Stimulated activated CD4-positive, alpha-beta T cell treated with anti-CD3 and anti-CD28 coated beads, Interleukin-1b, Interleukin-23, amount 100 ng/mL, for 4 hours (primary cell): Measurements from ENCODE around the gene SNPH.
A peak's percentile ranks its signal among the peaks of the same experiment; 100 is the strongest.

ENCODE experiments used
- DNase-seq, 2 donors: peaks; one replicate each; pipeline ENCODE4 v3.0.0-alpha.2; 2020; ENCODE audit warnings: low read depth in 2 of 2

The SNPH gene

DNA sequence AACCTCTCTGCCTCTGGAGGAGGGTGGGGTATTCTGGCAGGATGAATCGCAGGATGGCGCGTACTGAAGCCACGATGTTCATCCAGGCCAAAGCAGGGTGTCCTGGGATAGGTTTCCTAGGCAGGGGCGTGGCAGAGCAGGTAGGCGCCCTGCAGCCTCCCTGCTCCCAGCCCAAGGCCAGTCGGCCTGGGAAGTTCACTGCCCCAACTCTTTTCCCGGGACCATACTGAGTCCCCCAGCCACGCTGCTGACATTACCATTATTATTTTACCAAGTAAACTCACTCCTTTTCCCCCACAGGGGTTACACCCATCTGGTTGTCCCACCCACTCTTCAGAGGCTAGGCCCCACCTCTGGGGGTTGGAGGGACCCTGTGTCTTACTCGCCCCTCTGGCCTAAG is 41.1 kb downstream of the SNPH start:
- no peak for DNase-seq

DNA sequence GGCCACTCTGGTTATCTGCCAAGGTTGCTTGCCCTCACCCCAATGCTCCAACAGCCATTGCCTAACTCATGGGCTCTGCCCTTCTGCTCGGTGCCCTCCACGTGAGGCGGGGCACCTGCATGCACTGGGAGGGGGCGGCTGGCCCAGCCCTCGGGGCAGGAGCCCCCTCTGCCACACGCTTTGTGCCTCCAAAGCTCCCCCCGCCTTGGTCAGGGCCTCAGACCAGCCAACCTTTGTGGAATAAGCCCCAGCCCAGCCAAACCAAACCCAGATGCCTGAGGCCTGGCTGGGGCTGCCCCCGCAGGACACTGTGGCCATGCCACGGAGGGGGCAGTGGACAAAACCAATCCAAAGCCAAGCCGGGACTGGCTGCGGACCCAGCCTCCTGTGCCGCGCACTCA is 41.5 kb downstream of the SNPH start:
- DNase-seq, result no peak

DNA sequence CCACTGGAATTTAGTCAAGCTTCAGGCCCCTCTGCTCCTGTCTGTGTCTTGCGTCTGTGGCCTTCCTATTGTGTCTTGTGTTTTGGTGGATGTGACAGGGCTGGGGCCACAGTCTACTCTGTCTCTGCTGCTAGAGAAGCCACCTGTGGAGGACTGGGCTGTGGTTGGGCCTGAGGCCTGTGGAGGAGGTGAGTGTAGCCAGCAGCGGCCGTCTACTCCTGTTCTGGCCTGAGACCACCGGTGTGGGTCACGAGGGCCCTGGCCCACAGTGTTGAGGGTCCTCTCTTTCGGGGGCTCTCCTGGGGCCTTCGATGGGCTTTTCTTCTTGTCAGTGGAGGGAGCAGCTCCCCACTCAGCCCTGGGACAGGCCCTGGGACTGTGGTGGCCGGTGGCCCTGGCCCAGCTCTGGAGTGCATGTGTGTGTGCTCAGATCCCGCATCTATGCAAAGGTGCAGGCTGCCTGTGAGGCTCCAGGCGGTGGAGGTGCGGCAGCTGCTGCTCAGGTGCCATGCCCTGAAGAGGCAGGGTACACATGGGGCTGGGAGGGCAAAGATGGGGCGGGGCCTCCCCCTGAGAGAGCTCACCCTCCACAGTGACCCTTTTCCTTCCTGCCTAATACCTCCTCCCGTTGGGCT is 42.1 kb downstream of the SNPH start:
- DNase-seq, result no peak

DNA sequence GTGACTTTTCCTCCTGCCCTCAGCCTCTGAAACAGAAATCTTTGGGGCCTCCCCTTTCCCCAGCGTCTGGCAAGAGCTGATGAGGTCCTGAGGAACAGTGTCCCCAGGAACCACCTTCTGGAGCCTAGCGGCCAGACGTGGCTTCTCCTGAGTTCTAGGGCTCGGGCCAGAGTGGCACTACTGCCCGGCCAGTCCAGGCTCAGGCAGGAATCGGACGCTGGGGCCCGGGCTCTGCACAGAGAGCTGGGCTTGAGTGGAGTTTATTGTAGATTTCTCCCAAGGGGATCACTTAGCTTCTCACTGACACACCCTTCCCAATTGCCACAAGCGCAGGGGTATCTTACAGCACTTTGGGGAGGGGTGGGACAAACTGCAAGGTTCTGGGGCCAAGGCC is 42.6 kb downstream of the SNPH start:
- no peak for DNase-seq

DNA sequence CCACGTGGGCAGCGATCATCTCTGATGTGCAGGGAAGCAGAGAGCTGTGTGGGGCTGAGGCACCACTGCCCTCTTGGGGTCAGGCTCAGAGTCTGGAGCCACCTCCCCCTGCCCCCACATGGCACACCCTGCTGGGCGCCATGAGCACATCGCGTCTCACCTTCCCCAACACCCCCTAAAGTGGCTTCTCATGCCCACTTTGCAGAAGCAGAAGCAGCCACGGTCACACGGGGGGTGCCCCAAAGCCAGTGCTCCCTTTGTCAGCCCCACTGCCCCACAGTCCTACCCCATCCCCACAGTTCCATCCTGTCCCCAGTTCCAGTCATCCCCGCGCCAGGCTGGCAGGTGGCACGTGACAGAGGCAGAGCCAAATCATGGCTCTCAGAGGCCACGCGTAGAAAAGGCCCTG is 43.3 kb downstream of the SNPH start:
- no peak for DNase-seq

DNA sequence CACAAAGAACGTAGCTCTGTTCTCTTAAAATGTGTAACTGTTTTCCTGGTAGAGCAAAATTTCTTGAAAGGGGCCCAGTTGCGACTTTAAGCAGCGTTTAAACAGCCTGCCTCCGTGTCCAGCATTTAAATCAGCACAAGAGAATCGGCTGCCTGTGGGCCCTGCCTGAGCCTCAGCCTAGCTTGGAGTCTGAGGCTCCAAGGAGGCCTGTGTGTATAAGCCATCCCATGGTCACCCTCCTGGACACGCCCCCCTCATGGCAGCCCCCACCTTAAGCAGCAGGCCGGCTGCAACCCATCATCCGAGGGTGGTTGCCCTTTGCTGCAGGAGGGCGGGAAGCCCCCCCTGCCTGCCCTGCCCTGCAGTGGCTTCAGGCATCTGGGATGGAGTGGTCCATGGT is 44.0 kb downstream of the SNPH start:
- no peak for DNase-seq

DNA sequence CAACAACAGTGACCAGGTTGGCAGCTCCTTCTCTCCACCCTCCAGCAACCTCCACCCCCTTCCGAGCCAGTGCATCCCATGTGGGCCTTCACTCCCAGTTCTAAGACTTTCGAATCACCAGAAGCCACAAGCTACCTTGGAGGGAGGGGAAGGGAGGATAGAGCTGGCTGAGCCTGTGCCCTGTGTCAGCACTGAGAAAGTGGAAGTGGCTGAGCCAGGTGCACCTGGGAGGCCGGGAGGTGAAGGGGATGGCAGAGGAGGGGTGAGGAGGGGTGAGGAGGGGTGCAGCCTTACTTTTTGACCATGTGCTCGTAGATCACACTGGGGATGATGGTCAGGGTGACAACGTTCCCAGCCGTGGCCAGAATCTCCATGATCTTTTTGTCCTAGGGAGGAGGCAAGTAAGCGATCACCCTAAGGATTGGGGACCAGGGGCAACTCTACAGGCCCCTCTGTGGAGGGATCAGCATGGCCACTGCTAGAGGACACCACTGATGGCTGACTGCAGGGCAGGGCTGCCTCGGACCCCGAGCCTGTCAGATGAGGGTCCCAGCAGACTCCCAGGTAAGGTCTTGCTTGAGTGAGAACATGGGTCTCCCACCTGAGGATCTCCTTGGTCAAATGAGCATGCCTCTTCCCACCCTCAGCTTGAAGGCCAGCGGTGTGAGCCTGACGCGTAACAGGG is 44.6 kb downstream of the SNPH start:
- no peak for DNase-seq

DNA sequence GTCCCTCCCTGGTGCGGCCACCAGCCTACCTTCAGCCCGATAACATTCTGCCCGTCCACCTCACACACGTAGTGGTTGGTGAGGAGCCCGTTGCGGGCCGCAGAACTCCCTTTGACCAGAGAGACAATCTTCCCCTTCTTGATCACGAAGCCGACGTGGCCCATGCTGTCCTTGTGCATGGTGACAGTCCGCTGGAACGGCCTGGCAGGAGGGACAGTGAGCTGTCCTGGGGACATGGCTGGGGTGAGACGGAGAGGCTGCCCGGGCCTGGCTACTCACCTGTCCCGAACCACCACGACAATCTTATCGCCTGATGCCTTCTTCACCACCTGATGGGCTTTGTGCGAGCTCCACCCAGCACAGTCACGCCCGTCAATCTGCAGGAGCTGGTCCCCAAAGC is 46.2 kb downstream of the SNPH start:
- DNase-seq, result no peak

DNA sequence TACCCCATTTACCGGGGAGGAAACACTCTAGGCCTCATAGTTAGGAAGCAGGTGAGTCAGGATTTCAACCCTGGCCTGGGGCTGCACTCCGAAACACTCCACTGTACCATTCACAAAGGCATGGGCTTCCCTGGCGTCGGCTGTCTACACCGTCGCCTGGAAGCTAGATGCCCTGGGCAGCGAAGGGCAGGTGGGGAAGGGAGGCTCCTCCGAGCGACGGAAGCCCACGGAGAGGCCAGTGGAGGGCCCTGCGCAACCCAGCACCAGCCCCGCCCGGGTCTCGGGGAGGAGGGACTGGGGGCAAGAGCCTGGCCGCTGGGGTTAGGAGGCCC is 46.8 kb downstream of the SNPH start:
- no peak for DNase-seq

DNA sequence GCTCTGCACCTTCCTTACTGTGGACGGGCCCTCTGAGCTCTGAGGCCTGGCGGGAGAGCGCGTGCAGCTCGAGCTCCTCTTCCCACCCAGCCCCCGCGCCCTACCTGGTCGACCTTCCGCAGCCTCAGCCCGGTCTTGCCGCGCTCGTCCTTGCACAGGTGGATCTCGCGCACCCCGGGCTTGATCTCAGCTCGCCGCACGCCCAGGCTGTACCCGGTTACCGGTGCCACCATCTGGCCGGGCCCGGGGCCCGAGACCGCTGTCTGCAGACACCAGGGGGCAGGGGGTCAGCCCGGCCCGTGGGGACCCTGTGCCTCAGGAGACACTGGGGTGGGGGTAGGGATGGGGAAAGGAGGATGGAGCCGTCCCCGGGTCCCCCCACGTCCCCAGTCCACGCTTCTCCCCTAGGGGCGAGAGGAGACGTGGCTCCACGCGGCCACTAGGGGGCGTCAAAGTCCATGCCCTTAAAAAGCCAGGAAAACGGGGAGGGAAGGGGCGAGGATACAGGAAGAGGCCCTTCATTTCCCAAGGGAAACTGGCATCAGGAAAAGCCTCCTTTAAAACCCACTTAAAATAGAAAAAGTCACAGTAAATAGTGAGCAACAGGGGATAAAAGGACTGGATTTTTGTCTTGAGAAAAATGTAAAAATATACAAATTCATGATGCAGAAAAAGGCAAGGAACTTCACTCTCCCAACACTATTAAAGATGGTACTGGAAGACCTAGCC is 47.3 kb downstream of the SNPH start:
- DNase-seq, result peak; percentile 56 to 64

DNA sequence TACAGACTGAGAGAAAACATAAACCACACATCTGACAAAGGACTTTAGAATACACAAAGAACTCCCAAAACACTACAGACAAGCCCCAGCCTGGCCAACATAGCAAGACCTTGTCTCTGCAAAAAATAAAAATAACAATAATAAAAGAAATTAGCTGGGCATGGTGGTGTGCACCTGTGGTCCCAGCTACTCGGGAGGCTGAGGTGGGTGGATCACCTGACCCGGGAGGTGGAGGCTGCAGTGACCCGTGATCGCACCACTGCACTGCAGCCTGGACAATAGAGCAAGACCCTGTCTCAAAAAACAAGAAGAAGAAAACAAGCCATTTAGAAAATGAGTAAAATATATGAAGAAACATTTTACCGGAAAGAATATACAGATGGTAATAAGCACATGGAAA is 49.7 kb downstream of the SNPH start:
- no peak for DNase-seq

DNA sequence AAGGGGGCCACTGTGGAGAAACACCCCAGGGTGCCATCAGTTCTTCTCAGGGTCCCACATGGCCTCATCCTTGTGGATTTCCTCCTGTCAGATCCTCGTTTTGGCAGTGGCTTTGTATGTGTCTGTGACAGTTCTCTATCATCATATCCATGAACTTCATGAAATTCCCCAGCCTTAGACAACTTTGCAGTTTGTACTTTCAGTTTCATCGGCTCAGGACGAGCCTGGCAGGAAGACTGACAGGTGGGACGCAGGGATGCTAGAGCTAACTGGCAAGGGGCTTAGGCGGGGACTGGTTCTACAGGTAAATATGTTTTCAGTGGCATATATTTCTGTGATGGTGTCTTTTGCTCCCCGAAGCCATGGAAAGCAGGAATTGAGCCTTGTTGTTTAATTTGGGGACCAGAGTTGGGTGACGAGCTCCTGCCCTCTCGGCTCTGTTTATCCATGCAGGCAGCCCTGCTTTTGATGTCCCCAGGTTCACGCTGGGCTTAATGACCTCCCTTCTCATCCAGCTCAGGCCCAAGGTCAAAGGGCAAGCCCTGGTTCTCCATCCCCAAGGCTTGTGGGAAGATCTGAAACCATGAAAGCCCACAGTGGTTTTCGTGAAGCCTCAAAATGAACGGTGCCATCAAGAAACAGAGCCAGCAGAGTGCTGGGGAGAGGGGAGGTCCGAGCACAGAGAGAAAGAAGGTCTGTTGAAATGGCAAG is 51.6 kb downstream of the SNPH start:
- DNase-seq, result no peak

DNA sequence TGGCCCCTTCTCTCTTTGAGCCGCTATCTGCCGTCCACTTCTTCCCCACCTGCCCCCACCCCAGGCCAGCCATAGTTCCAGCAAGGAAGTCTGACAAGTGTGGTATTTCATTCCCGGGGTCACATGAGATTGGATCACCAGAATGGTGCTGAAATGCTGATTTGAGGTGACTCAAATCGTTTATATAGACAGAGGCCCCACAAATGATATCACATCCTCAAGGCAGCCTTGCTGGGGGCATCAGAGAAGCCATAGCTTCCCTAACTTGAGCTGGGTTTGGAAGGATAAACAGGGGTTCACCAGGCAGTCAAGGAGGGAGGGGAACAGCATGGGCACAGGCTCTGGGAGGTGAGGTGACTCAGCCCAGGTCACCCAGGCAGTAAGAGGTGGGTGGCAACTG is 53.0 kb downstream of the SNPH start:
- no peak for DNase-seq

DNA sequence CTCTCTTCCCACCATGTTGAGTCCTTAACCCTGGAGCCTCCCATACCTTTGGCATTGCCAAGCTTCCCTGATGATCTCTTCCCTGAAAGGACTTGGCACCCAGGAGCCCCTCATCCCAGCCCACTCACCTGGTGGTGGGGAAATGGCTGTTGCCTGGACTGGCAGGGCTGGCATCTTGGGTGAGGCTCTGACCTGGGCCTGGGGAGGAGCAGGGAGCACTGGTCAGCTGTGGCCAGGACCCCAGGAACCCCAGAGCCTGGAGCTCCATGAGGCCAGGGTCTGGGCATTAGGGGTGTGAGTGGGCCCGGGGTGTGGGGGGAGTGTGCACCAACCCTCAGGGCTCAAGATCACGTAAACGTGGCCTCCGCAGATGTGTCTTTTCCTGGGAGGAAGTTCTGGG is 53.4 kb downstream of the SNPH start:
- DNase-seq, result no peak

DNA sequence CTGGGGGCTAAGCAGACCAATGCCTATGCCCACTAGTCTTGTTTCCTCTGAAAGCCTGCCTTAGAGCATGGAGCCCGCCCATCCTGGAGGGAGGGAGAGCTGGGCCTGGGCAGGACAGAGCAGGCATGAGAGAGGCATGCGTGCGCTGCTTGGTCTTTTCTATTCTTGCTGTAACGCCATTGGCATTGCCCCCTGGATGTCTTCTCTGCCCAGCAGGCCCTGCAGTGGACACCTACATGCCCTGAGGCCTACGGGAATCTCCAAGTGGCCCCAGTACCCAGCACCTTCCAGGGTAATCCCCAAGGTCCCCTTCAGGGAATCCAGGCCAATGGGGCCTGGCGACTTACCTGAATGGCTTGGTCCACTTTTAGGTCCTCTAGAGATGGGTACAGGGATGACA is 53.9 kb downstream of the SNPH start:
- DNase-seq, result no peak

DNA sequence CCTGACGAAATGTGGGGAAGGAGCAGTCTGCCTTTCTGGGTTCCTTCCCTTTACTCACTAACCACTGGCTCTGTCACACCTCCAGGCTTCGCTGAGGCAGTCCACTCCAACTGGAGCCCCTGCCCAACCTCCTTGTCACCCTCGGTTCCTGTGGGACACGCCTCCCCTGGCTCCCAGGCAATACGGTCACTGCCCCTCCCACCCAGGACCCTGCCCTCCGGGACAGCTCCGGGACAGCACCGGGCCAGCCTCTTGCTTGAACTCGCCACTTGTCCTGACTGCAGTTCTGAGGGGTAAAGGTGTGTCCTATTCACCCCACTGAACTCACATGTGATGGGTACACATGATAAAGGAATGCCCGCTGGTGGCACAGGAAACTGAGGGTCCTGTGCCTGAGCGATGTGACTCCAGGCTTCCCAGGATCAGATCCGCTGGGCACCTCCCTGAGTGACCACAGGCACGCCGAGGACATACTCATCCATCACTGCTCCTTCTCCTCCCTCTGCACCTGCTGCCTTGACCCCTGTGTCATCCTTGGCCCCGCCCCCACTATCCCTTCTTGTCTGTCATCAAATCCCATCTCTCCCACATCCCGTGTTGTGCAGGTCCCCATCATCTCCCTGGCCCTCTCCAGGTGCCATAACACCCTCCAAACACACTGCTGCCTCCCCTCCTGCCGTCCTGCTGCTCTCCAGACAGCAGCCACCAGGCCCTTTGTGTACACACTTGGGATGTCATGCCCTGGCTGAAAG is 55.0 kb downstream of the SNPH start:
- no peak for DNase-seq

DNA sequence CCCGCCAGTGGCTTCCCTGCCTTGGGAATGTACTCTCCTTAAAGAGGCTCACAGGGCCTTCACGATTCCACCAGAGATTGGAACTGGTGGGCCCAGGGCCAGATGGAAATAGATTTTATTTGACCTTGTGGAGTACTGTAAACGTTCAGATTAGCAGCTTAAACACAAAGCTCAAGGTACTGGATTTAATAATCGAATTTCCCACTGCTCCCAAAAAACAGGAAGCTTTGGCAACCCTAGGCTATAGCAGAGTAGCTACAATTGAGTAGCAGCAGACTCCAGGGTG is 55.5 kb downstream of the SNPH start:
- no peak for DNase-seq

DNA sequence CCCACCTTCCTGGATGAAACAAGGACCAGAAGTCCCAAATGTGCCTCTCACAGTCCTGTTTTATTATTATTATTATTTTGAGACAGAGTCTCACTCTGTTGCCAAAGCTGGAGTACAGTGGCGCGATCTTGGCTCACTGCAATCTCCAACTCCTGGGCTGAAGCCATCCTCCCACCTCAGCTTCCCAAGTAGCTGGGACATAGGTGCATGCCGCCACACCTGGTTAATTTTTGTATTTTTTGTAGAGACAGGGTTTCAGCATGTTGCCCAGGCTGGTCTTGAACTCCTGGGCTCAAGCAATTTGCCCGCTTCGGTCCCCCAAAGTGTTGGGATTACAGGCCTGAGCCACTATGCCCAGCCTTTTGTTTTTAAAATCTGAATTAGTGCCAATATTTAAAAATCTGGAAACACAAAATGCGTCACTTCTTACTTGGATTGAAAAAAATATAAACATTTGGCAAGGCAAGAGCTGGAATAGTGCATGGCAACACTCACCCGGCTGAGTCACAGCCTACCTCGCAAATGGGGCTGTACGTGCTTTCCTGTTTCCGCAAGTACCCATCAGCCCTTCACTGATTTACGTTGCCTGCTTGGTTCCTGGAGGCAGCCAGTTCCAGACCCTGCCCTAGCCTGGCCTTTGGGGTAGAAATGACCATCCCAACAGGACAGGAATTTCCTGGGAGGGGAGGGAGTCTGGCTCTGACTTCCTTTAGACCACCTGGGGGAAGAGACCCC is 56.6 kb downstream of the SNPH start:
- no peak for DNase-seq

DNA sequence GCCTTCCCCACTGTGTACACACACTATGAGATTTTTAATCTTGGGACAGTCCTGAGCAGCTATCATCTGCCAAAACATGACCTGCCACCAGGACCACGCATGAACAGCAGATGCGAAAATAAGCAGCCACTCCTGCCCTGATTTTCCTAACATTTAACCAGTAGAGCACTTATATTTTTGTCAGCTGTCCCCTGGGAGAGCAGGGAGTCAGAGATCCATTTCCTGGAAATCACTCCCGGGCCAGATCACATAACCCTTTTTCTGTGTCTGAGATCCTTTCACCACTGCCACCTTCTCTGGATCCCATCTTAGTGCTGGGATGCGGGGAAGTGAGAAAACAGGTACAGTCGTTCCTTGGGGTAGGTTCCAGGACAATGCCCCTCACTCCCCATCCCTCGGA is 57.2 kb downstream of the SNPH start:
- no peak for DNase-seq

DNA sequence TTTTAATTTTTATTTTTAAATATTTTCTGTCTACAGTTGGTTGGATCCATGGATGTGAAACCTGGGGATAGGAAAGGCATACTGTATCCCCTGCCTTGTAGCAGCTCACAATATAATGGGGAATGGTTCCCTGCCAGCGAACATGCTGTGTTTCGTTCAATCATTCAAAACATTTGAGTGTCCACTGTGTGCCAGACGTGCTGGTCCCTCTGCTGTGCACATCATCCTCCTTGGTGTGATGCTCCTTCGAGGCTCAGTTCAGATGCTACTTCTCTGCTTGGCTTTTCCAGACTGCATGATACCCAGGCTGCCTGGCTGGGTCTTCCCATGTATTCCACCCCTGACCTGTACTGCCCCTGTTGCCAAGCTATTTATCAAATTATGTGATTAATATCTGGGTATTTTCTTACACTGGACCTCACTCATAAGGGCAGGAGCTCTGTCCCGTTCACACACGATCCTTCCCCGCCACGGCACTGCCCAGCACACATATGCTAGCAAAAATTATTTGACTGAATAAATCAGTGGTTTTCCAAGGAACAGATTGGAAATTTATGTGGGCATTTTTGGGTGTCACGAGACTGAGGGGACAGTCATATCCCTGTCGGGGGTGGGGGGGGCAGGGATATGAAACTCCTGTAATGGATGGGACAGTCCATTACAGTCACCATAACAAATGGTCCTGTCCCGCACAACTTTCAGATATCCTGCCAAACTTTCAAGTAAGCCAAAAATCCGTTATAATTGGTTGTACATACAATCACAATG is 57.9 kb downstream of the SNPH start:
- no peak for DNase-seq
